Measurements from ENCODE around the gene CDC16.
A peak's percentile ranks its signal among the peaks of the same experiment; 100 is the strongest.
"Not testable (repeated sequence)": the region's sequence is repeated elsewhere in the genome, so short reads cannot be mapped to it uniquely, and the experiment has no call there.

CDC16 gene

GRCh38 chr13:114234645-114235421 lies at the start of gene CDC16:
TSS of gene CDC16 (plus strand) at chr13:114234897. CDS start at chr13:114235085, 188 bp downstream.
- DNase-seq, result peak; percentile 84

- DNase-seq, result no peak
Measured at GRCh38 chr13:114185182-114185971, 49.3 kb upstream of the CDC16 start.

- DNase-seq, result no peak
Measured at GRCh38 chr13:114194853-114195252, 39.8 kb upstream of the CDC16 start.

- no peak for DNase-seq
Measured at GRCh38 chr13:114196629-114197028, 38.1 kb upstream of the CDC16 start.

- DNase-seq, result no peak
Measured at GRCh38 chr13:114198556-114198955, 36.1 kb upstream of the CDC16 start.

GRCh38 chr13:114199526-114199925 lies 35.2 kb upstream of the CDC16 start:
- DNase-seq, result not testable (repeated sequence)

GRCh38 chr13:114199954-114200353 lies 34.7 kb upstream of the CDC16 start:
- DNase-seq, result no peak

GRCh38 chr13:114200399-114200911 lies 34.2 kb upstream of the CDC16 start:
- no peak for DNase-seq

- DNase-seq, result no peak
Measured at GRCh38 chr13:114202581-114202980, 32.1 kb upstream of the CDC16 start.

GRCh38 chr13:114203536-114203935 lies 31.2 kb upstream of the CDC16 start:
- no peak for DNase-seq

- DNase-seq, result no peak
Measured at GRCh38 chr13:114204894-114205293, 29.8 kb upstream of the CDC16 start.

GRCh38 chr13:114208134-114208533 lies 26.6 kb upstream of the CDC16 start:
- no peak for DNase-seq

- DNase-seq, result no peak
Measured at GRCh38 chr13:114211446-114212157, 23.1 kb upstream of the CDC16 start.

GRCh38 chr13:114212158-114212495 lies 22.6 kb upstream of the CDC16 start:
- no peak for DNase-seq

- no peak for DNase-seq
Measured at GRCh38 chr13:114213980-114214379, 20.7 kb upstream of the CDC16 start.

GRCh38 chr13:114219392-114219791 lies 15.3 kb upstream of the CDC16 start:
- DNase-seq, result no peak

GRCh38 chr13:114222461-114222968 lies 12.2 kb upstream of the CDC16 start:
- no peak for DNase-seq

- DNase-seq, result no peak
Measured at GRCh38 chr13:114224201-114224600, 10.5 kb upstream of the CDC16 start.

- DNase-seq, result no peak
Measured at GRCh38 chr13:114225610-114226009, 9.1 kb upstream of the CDC16 start.

- DNase-seq, result no peak
Measured at GRCh38 chr13:114226088-114226487, 8.6 kb upstream of the CDC16 start.

GRCh38 chr13:114226699-114227323 lies 7.9 kb upstream of the CDC16 start:
- DNase-seq, result peak; percentile 71

- DNase-seq, result no peak
Measured at GRCh38 chr13:114227528-114227927, 7.2 kb upstream of the CDC16 start.

- DNase-seq, result no peak
Measured at GRCh38 chr13:114228176-114228575, 6.5 kb upstream of the CDC16 start.
